NCI-H1092 (cell line): ENCODE results near the gene HS3ST1.

Experiments
- DNase-seq: peaks from one replicate; lab custom pipeline; 2025; lab: John Stamatoyannopoulos, UW

Gene HS3ST1

DNA sequence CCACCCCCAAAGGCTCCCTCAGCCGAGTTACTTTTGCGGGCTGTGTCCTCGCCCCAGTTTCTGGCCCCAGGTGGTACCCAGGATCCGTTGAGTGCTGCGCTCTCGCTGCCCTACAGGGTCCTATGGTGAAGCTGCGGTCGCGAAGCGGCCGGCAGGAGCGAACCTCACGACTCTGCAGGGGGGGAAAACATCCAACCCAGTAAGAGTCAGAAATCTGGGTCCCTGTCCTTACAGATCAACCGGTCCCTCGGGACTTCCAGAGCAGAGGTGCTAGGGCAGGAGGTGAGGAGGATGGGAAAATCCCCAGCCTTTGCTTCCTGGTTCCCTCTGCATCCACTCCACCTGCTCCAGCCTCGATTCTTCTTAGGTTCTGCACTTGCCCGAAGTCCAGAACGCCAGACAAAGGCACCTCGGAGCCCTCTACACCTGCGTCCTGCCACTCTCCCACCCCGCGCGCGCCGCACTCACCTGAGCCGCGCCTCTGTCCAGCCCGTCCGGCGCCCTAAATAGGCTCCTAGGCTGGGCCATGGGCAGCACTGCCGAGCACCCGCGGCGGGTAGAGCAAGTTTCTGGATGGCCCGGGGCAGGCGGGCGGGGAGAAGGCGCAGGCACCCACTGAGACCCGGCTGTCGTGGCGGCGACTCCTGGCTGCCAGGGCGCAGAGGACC lies at the start of gene HS3ST1:
Gene HS3ST1, minus strand, starts transcription at position 664 of the 668 bp plus-strand sequence. CDS start 28,889 bp downstream, outside the sequence.
- DNase-seq: no peak

DNA sequence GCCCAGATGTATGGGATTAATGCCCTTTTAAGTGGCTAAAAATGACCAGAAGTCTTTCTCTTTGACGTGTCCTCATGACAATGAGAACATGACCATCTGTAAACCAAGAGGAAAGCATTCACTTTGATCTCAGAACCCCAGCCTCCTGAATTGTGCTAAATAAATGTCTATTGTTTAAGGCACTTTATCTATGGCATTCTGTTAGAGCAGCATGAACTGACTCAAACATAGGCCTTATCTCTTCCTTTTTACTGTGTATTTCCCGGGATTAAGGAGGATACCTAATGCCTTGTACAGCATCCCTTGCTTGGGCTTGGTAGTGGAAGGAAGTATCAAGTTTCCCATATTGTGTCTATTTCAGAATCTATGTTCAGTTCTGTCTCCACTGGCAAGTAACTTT lies 47.2 kb upstream of the HS3ST1 start:
- DNase-seq: no peak

DNA sequence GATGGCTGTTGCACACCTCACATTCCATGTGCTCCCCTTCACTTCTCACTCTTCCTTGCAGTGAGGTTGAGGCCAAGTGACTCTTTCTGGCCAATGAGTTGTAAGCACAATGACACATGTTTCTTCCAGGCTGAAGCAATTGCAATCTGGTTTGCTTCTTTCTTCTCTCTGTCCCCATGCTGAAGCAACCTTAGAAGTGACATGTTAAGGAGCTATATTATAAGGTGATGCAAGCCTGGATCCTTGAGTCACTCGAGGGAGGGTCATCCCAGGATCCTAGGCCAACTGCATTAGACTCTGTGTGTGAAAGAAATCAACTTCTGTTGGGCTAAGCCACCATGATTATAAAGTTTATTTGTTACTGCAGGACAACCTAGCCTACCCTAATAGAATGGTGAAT lies 45.5 kb upstream of the HS3ST1 start:
- DNase-seq: no peak

DNA sequence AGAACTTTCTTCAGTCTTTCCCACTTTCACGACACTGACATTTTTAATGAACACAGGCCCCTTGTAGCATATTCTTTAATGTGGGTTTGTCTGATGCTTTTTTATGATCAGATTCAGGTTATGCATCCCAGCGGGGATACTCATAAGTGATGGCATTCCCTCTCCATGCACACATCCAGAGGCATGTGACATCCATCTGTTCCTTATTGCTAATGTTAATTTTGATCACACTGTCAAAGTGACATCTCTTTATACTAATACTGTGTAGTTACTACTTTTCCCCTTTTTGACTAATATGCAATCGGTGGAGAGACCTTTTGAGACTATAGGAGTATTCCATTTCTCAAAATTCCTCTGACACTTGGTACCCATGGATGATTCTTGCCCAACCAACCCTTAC lies 43.8 kb upstream of the HS3ST1 start:
- no peak for DNase-seq

DNA sequence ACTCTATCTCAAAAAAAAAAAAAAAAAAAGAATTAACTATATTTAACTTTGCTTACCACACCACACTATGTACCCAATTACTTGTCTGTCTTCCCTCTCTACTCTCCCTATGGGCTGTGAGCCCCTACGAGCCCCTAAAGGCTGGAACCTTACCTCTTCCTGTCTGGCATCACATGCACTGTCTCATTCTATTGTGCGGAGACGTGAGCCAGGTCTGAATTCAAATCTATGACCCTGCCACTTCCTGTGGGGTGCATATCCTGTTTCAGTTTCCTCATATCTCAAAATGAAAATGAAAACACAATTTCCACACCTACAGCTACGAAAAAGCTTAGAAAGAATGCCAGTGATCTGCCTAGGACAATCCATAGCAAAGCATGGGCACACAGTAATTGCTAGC lies 42.9 kb upstream of the HS3ST1 start:
- no peak for DNase-seq

DNA sequence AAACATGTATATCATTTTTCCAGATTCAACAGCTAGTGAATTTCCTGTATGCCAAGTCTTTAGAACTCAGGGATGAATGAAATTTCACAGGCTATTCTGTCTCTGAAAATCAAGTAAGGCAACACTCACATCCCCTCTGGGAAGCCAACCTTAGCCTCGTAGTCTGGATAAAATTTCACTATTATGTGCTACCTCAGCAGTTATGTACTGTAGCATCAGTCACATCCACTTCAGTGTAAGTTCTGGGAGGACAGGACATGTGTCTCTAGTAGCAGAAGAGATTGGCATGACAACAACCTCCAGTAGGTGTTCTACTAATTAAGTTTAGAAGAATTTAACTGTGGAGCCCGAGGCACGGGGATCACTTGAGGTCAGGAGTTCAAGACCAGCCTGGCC lies 42.4 kb upstream of the HS3ST1 start:
- no peak for DNase-seq

DNA sequence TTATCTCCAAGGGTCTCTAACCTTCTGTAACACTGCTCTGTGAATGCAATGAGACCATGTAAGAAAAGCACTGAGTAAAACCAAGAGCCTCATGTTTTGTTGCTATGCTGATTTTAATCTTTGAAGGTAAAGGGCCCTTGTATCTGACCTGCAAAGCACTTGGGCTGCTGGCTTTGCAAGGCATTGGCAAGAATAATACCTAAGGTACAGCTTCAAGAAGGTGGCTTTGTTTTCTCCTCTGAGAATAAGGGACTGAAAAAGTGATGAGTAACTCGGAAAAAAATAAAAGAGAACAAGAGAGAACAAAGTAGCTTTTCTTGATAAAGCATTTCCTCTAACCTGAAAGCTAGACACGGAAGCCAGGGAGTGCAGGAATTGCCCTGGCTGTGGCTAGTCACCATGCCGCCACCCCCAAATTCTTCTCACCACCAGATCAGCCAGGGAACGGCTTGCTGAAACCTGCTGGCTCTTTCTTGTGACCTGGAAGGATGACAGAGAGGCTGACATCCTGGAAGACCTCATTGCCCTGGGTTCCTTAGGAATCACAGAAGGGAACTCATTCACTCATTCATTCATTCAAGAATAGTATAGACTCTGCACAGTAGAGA lies 41.8 kb upstream of the HS3ST1 start:
- no peak for DNase-seq

DNA sequence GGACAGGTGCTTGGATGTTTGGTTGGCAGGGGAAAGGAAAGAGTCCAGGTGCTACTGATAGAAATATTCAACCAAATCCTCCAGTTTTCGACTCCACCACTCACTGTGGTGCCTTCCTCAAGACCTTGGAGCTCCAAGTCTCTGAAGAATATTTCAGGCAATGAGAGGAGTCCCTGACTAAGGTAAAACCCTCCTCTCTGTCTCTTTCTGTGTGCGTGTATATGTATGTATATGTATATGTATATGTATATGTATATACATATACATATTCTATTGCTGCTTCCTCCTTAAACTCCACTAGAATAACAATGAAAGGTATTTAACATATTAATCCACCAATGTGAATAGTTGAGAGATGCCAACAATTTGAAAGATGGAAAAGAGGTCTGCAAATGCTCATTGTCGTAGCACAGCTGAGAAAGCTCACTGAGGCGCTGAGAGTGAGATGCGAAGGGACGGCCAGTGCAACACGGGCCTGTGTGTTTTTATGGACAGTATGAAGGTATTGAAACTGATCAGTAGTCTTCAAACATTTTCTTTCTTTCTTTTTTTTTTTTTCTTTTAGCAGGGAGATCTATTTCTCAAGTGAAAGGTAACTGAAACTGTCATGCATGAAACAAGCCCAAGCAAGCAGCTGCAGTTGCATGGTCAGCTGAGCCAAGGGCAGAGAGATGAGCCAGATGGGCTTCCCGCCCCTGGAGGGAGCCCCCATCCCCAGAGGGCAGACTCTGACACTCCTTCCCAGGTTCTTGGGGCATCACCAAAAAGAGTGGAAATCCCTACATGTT lies 41.1 kb upstream of the HS3ST1 start:
- no peak for DNase-seq

DNA sequence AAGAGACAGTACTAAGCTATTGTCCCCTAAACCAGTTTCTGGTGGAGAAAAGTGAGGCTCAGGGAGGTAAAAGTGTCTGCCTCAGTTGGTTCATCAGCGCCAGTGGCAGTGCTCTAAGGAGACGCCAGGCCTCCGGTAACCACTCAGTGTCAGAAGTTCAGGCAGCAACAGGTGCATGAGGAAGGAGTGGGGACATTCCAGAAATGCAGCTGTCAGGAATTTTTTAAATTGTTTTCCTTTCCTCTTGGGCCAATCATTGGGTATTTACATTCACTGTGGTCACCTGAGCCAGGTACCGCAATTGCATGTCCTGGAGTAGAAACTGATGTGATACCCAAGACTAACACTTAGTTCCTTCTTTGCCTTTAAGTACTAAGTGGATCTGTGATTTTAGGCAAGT lies 40.2 kb upstream of the HS3ST1 start:
- no peak for DNase-seq

DNA sequence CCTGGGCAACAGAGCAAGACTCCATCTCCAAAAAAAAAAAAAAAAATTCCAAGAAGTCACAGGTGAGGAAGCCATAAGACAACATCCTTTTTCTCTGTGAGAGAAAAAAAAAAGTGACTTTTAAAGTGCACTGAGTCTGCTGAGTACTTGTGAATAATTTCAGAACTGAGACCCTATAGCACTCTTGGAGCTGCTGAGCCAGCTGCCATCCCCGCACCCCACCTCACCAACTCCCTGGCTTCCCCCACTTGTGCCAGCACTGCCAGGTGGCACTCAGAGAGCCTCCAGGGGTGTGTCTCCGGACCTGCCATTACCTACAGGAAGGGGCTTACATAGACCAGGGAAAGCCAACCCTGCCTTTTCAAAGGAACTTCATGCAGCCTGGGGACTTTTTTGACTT lies 39.2 kb upstream of the HS3ST1 start:
- no peak for DNase-seq

DNA sequence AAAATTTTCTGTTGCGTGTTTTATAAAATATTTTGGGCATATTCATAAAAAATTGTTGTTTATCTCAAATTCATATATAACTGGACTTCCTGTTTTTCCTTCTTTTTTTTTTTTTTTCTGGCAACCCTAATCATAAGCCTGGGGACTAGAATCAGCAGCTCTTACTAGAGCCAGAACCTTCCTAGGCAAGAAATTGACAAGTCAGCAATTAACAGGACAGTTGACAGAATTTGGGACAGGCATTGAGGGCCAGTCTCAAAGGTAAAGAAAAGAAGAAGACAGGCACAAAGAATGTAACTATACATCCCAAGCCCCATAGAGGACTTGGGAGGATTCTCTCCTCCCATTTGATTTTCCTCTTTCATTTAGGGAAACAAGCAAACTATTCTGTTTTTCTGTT lies 35.0 kb upstream of the HS3ST1 start:
- no peak for DNase-seq

DNA sequence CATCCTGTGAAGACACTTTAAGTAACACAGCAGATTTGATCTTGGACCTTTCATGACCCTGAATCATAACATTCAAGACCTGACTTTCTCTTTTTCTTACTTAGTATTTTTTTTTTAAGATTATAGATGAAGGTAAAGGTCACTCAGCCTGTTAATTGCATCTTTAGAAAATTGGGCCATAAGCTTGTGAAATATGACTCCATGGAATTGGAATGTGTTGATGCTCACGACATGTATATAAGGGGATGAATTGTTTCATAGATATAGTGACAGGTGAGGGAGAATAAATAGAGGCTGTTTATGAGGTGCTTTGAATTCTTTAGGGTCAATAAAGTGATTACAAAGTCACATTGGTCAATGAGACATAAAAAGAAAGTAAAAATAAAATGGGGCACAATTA lies 27.7 kb upstream of the HS3ST1 start:
- no peak for DNase-seq

DNA sequence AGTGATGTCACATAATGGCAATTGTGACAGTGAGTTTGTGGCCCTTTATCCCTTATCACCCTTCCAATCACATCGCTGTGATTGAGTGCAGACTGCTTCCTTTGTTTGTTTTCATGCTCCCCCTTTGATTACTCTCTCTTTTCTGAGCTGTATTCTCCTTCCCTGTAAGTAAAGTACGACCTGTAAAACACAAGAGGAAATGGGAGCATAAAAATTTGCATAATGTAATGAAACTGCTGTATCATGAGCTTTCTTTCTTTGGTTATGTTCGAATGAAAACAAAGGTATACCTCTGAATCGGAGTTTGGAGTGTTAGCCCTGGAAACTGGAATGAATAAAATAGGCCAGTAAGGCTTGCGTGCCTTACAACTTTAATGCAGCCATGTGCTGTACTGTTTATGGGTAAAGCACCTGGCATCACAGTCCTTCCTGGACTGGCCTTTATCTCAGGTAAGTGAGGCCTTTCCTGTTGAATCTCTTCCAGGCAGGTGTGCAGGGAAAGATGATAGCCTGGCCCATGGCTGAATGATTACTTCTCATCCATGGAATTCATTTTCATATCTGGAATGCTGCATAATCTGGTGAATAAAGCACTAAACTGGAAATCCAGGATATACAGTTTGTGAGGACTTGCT lies 26.6 kb upstream of the HS3ST1 start:
- no peak for DNase-seq

DNA sequence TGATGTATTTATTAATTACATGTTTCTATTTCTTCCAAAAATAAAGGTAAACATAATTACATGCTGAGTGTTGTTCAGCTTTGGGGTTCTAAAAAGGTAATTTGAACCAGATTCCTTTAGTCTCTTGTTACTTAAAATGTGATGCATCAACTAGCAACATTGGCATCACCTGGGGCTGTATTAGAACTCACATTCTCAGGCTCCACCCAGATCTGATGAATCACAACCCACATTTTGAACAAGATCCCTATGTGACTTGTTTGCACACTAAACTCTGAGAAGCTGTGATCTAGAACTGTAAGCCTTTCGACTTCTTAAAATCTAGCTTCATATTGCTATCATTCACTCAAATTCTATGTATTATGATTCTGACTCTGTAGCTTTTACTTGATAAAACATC lies 23.0 kb upstream of the HS3ST1 start:
- no peak for DNase-seq

DNA sequence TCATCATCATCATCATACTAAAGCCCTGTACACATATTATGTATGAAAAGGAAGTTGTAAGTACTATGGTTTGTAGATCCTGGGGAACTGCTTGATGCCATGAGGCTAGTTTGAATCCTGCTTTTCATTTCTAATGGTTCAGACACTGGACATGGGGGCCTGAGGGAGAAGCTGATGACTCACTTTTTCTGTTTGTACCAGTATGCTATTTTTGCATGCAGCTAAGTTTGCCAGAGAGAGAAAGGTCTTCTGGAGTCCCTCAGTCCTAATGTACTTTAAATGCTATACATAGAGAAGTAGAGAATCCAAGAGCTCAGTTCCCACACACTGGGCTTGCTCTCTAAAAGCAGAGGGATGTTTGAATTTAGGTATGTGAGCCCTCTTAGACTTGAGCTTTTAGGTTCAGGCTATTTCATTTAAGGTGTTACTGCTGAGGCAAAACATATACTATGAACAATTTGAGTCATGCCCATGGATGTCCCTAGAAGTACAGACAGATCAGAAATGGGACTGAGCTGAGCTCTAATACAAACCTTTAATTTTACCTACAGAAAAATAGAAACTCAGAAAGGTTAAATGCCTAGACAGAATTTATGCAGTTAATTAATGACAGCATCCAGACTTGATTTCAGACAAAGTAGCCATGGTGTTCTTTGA lies 17.6 kb upstream of the HS3ST1 start:
- DNase-seq: no peak

DNA sequence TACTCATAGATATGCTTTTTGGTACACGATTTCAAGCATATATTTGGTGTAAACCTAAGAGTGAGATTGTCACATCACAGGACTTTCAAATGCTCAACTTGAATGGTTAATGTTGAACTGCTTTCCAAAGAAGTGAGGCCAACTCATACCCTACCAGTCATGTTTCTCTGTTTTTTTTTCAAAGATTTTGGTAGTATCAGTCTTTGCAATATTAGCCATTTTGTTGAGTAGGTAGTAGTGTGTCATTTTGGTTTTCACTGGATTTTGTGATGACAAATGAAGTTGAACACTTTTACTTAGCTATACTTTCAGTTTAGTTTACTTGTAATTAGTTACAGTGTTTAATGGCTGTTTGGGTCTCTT lies 12.5 kb upstream of the HS3ST1 start:
- DNase-seq: no peak

DNA sequence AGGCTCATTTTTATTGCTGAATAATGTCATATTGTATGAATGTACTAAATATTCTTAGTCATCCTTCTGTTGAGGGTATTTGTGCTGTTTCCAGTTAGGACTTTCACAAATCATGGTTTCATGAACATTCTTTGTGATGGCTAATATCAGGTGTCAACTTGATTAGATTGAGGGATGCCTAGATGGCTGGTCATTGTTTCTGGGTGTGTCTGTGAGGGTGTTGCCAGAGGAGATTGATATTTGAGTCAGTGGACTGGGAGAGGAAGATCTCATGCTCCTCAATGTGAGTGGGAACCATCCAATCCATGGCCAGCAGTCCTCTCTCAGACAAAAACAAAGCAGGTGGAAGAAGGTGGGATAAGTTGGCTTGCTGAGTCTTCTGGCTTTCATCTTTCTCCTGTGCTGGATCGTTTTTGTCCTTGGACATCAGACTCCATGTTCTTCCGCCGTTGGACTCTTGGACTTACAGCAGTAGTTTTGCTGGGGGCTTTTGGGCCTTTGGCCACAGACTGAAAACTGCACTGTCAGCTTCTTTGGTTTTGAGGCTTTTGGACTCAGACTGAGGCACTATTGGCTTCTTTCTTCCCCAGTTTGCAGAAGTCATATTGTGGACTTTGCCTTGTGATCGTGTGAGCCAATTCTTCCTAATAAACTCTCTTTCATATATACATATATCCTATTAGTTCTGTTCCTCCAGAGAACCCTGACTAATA lies 11.9 kb upstream of the HS3ST1 start:
- no peak for DNase-seq

DNA sequence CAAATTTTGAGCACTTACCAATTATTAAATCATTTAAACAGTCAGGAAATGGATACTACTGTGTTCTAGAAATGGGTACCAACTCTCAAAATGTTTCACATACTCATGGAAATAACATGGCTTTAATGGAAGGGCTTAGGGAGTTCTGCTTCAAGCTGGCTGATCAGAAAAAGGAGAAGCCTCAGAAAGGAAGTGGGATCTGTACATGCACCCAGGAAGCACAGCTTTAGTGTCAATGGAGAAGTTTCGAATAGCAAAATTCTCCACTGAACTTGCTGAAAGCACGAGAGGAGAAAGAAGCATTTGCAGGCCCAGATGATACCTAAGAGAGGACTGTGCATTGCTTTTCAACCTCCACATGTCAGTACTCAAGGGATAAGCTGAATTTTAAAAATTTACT lies 11.1 kb upstream of the HS3ST1 start:
- DNase-seq: no peak

DNA sequence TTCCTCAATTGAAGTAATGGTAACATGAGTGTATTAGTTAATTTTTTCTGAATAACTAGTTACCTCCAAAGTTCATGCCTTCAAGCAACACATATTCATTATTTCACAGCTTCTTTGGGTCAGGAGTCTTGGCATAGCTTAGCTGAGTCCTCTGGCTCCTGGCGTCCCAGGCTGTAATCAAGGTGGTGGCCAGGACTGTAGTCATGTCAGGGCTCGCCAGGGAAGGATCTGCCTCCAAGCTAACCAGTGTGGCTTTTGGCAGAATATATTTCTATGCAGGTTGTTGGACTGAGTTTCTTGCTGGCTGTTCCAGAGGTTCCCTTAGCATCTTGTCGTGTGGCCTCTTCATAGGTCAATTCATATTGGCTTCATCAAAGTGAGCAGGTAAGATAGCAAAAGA lies 10.0 kb upstream of the HS3ST1 start:
- no peak for DNase-seq

DNA sequence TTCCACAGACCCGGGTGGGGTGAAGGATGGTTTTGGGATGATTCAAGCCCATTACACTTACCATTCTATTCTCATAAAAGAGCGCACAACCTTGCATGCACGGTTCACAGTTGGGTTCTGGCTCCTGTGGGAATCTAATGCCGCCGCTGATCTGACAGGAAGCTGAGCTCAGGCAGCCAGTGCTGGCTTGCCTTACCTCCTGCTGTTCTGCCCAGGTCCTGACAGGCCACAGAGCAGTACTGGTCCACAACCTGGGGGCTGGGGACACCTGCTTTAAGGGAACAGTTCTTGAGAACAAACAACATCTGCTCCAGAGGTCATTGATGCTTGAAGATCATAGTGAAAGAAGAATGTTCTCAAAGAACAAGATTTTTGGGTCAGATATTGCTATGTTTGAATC lies 8.0 kb upstream of the HS3ST1 start:
- no peak for DNase-seq

DNA sequence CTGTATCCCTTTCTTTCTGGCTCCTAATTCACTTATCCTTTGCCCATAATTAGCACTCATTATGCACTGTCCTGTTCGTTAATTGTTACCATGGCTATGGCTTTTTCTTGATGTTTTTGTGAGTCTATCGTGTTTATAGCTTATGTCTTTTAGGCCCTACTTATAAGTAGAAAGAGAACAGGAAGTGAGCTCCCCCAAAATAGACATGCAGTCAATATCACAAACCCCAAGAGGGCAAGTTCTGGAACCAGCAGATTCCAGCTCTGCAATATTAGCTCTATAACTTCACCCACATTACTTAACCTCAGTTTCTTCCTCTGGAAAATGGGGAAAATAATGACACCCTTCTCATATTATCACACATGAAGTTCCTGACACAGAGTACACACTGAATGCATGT lies 7.4 kb upstream of the HS3ST1 start:
- no peak for DNase-seq

DNA sequence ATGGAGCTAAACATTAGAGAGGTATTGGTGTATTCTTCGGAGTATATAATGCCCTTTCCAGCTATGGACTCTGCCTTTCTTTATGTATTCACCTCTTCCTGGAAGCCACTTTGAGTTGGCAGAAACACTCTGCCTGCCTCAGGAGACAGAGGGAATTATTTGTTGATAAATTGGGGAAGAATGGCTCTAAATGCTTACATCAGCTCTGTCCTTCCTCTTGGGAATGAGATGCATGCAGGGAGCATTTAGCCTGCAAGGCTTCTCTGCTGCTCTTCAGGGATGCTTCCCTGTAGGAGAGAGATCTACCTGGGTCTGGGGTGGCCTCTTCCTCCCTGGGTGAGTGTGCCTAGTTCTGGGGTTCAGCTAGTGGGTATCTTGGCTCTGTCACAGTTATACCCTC lies 6.9 kb upstream of the HS3ST1 start:
- DNase-seq: no peak
